Liver (tissue), 9 donors: ENCODE data around the gene C3orf20. TPM values are rescaled to one million over a fixed set of nuclear protein-coding genes. Genes with fewer than 3 reads are reported as not detected.

Source experiments
- DNase-seq: peaks from one replicate; pipeline ENCODE4 v3.0.0-alpha.2; 2017; ENCODE audit warnings: low spot score
- H3K27ac ChIP-seq, 2 donors: one replicate each; pipeline ENCODE4 v1.7.0; 2013; ENCODE audit warnings: inconsistent platforms in 2 of 2, low read length in 2 of 2, control low read depth in 1 of 2, low read depth in 1 of 2, mild to moderate bottlenecking in 1 of 2
- H3K27me3 ChIP-seq, 4 donors: one replicate each; pipeline versions ENCODE4 v1.6.1 to v1.7.0; 2013; ENCODE audit warnings: low read length in 3 of 4, inconsistent platforms in 1 of 4, mild to moderate bottlenecking in 1 of 4, moderate library complexity in 1 of 4; ENCODE audit not compliant: control insufficient read depth in 4 of 4, insufficient read depth in 4 of 4
- H3K36me3 ChIP-seq, 4 donors: one replicate each; pipeline versions ENCODE4 v1.6.1 to v1.7.0; 2013; ENCODE audit warnings: low read length in 3 of 4, mild to moderate bottlenecking in 3 of 4, low read depth in 1 of 4, moderate library complexity in 1 of 4; ENCODE audit not compliant: control insufficient read depth in 4 of 4, insufficient read depth in 3 of 4
- H3K4me1 ChIP-seq, 4 donors: one replicate each; pipeline versions ENCODE4 v1.6.1 to v1.7.0; 2013; ENCODE audit warnings: low read length in 3 of 4, mild to moderate bottlenecking in 3 of 4, moderate library complexity in 1 of 4; ENCODE audit not compliant: control insufficient read depth in 4 of 4, insufficient read depth in 4 of 4
- H3K4me3 ChIP-seq, 3 donors: one replicate each; pipeline versions ENCODE4 v1.6.1 to v1.7.0; 2013; ENCODE audit warnings: low read length in 3 of 3, control low read depth in 1 of 3, low read depth in 1 of 3, mild to moderate bottlenecking in 1 of 3
- H3K9ac ChIP-seq, 2 donors: one replicate each; pipeline ENCODE4 v1.7.0; 2013; ENCODE audit warnings: low read length in 2 of 2, mild to moderate bottlenecking in 2 of 2, moderate library complexity in 2 of 2, control low read depth in 1 of 2, low read depth in 1 of 2
- H3K9me3 ChIP-seq, 4 donors: one replicate each; pipeline versions ENCODE4 v1.6.1 to v1.7.0; 2013; ENCODE audit warnings: low read length in 3 of 4; ENCODE audit not compliant: control insufficient read depth in 4 of 4
- EGR1 ChIP-seq, 2 donors: IDR thresholded peaks; 2 replicates each; pipeline ENCODE4 v1.6.1; 2016 to 2018; ENCODE audit warnings: antibody characterized with exemption in 2 of 2, low read depth in 2 of 2
- FOXA1 ChIP-seq: IDR thresholded peaks from 2 replicates; pipeline ENCODE4 v1.6.1; 2016; ENCODE audit warnings: antibody characterized with exemption
- FOXA2 ChIP-seq: IDR thresholded peaks from 2 replicates; pipeline ENCODE4 v1.6.1; 2016; ENCODE audit warnings: antibody characterized with exemption
- GABPA ChIP-seq, 2 donors: IDR thresholded peaks in 1 of 2; conservative IDR thresholded peaks in 1 of 2; 2 replicates each; pipeline ENCODE4 v1.6.1; 2016; ENCODE audit warnings: antibody characterized with exemption in 2 of 2, mild to moderate bottlenecking in 1 of 2, moderate library complexity in 1 of 2
- HNF4G ChIP-seq: IDR thresholded peaks from 2 replicates; pipeline ENCODE4 v1.6.1; 2016; ENCODE audit warnings: antibody characterized with exemption
- NR2F2 ChIP-seq: IDR thresholded peaks from 2 replicates; pipeline ENCODE4 v1.6.1; 2016; ENCODE audit warnings: antibody characterized with exemption
- REST ChIP-seq: IDR thresholded peaks from 2 replicates; pipeline ENCODE4 v1.6.1; 2016; ENCODE audit warnings: antibody characterized with exemption, mild to moderate bottlenecking
- TAF1 ChIP-seq: conservative IDR thresholded peaks from 2 replicates; pipeline ENCODE4 v1.6.1; 2016; ENCODE audit warnings: antibody characterized with exemption, mild to moderate bottlenecking
- YY1 ChIP-seq: IDR thresholded peaks from 2 replicates; pipeline ENCODE4 v1.6.1; 2016; ENCODE audit warnings: antibody characterized with exemption, mild to moderate bottlenecking
- WGBS: extraction: QIAGEN DNeasy Blood & Tissue Kit; methylation state at CpG from one replicate; pipeline ENCODE4 v1.1.7; 2013; 5-methylcytosine and 5-hydroxymethylcytosine counted together
- polyA plus RNA-seq, 2 donors: library from polyadenylated mRNA; stranded (reverse) in 1 of 2; unstranded in 1 of 2; fragments of 200-250 nt in 1 of 2; fragments of >200 nt in 1 of 2; fragmentation: Nextera tagmentation in 1 of 2; extraction: Ambion mirVana in 1 of 2; gene quantifications; one replicate each; pipeline versions ENCODE4 v1.2.1 to v1.2.3, GENCODE V29; 2013 to 2015
- total RNA-seq, 2 donors: library from RNA; depleted of rRNA; stranded (reverse); fragments of >200 nt; gene quantifications; one replicate each; pipeline ENCODE4 v1.2.3, GENCODE V29; 2014
- TF ChIP-seq, protein P1 (sequence below): fragments of 150-350 bp; IDR thresholded peaks from 2 replicates; pipeline ENCODE4 v1.5.1; 2017; ENCODE audit warnings: improper control_type of control experiment, low read depth, low read length; ENCODE audit not compliant: missing input control
- TF ChIP-seq, protein P2 (sequence below): IDR thresholded peaks from 2 replicates; pipeline ENCODE4 v1.6.1; 2016; ENCODE audit warnings: antibody characterized with exemption
- donor health status: healthy.
- donor health status: healthy.
- donor health status: healthy.
- donor health status: healthy.
- donor health status: healthy.

Gene C3orf20
- total and polyA plus RNA-seq, 4 donors, result 0.05 to 0.08 TPM; not detected in 2

DNA sequence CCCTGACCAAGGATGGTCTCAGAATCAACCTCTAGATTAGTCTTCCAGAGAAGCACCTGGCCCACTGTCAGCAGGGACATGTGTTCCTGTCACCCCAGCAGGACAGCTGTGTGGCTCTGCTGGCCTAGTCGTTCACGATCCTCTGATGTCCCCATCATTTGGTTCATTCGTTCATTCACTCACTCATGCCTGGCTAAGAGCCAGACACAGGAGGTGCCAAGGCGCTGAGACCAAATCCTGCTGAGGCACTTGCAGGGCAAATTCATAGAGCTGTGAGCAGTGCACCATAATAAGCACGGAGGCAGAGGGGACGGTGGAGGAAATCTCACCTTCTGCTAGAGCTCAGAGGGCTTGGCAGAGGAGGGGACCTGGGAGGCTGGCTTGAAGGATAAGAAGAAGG lies 93.9 kb downstream of the C3orf20 start:
- WGBS, result 89% methylated on average over 6 of the region's 6 CpGs
- H3K4me3 ChIP-seq, result no peak overlapping the region
- H3K27me3 ChIP-seq, result no peaks in the 10 kb centered on the region
- no peaks in the 10 kb centered on the region for H3K4me1 ChIP-seq
- H3K36me3 ChIP-seq, result no peaks in the 10 kb centered on the region
- H3K9ac ChIP-seq, result no peak overlapping the region
- H3K9me3 ChIP-seq, result no peaks in the 10 kb centered on the region
- DNase-seq, result no peak
- TF ChIP-seq TAF1 (no peak), HNF4G (no peak), FOXA1 (no peak), GABPA (IDR thresholded peaks at IDR 0.05 in 1 of 2, conservative IDR thresholded peaks at IDR 0.05 in 1 of 2) (no peak), REST (no peak), EGR1 (IDR thresholded peaks at IDR 0.05; ENCODE audit: low read depth in 2 of 2) (no peak)
- TF ChIP-seq, protein P1, sequence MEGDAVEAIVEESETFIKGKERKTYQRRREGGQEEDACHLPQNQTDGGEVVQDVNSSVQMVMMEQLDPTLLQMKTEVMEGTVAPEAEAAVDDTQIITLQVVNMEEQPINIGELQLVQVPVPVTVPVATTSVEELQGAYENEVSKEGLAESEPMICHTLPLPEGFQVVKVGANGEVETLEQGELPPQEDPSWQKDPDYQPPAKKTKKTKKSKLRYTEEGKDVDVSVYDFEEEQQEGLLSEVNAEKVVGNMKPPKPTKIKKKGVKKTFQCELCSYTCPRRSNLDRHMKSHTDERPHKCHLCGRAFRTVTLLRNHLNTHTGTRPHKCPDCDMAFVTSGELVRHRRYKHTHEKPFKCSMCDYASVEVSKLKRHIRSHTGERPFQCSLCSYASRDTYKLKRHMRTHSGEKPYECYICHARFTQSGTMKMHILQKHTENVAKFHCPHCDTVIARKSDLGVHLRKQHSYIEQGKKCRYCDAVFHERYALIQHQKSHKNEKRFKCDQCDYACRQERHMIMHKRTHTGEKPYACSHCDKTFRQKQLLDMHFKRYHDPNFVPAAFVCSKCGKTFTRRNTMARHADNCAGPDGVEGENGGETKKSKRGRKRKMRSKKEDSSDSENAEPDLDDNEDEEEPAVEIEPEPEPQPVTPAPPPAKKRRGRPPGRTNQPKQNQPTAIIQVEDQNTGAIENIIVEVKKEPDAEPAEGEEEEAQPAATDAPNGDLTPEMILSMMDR, result no peak
- no peak overlapping the region for H3K27ac ChIP-seq

DNA sequence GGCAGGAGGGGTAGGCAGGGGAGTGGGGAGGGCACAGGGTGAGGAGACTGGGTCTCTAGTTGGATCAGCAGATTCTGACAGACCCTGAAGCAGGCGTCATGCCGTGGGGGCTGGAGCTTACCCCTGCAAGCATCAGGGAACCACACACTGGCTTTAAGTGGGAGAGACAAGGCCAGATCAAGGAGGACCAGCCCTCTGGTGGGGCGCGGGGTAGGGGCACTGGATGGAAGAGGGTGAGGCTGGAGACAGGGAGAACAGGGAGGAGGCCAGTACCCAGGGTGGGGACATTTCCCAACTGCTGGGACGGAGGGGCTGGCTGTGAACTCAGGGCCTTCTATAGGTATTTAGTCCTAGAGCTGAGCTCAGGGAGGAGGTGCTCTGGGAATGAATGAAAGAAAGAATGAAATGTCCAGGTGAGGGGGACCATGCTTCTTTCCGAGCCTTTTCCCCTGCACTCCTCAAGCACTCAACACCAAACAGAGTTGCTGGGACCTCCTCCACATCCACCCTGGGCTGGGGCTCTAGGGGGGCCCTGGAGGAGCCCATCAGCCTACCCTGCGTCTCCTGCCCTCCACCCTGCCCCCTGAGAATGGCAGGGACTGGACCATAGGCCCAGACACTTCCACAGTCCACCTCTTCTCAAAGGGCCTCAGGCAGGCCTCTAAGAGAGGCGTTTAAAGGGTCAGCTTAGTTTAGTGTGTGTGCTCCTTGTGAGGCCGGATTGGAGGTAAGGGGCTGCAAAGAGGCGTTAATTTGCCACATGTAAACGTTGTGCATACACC lies 94.8 kb downstream of the C3orf20 start:
- Histone ChIP-seq H3K9ac (no peak overlapping the region), H3K27ac (no peak overlapping the region), H3K4me3 (no peak overlapping the region), H3K36me3 (no peaks in the 10 kb centered on the region), H3K27me3 (no peaks in the 10 kb centered on the region), H3K9me3 (no peaks in the 10 kb centered on the region), H3K4me1 (no peaks in the 10 kb centered on the region)
- TF ChIP-seq, protein P2, sequence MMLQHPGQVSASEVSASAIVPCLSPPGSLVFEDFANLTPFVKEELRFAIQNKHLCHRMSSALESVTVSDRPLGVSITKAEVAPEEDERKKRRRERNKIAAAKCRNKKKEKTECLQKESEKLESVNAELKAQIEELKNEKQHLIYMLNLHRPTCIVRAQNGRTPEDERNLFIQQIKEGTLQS, result no peak
- no peak for TF ChIP-seq NR2F2
- no peak for TF ChIP-seq YY1
- TF ChIP-seq, protein P1, result no peak
- TF ChIP-seq FOXA2, result no peak
- WGBS, result 89% methylated on average over 11 of the region's 11 CpGs
- DNase-seq, result peak; percentile 17
